Measurements from ENCODE around the gene SLC35A4. TPM values are rescaled to one million over a fixed set of nuclear protein-coding genes. Genes with fewer than 3 reads are reported as not detected.

Gene SLC35A4
- total RNA-seq, 2 donors from 2014 or later: 61.8 to 107 TPM

- WGBS: 100% methylated on average over 1 of the region's 1 CpG
- no peak overlapping the region for H3K27ac ChIP-seq
- no peak for DNase-seq (ENCODE audit: low spot score)
- H3K36me3 ChIP-seq: no peaks in the 10 kb centered on the region
- no peak overlapping the region for H3K4me3 ChIP-seq
- no peak for TF ChIP-seq POLR2A (IDR thresholded peaks at IDR 0.05)
- TF ChIP-seq, protein P1, sequence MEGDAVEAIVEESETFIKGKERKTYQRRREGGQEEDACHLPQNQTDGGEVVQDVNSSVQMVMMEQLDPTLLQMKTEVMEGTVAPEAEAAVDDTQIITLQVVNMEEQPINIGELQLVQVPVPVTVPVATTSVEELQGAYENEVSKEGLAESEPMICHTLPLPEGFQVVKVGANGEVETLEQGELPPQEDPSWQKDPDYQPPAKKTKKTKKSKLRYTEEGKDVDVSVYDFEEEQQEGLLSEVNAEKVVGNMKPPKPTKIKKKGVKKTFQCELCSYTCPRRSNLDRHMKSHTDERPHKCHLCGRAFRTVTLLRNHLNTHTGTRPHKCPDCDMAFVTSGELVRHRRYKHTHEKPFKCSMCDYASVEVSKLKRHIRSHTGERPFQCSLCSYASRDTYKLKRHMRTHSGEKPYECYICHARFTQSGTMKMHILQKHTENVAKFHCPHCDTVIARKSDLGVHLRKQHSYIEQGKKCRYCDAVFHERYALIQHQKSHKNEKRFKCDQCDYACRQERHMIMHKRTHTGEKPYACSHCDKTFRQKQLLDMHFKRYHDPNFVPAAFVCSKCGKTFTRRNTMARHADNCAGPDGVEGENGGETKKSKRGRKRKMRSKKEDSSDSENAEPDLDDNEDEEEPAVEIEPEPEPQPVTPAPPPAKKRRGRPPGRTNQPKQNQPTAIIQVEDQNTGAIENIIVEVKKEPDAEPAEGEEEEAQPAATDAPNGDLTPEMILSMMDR (IDR thresholded peaks at IDR 0.05): no peak
- peaks cover 4% of the 10 kb centered on the region for H3K4me1 ChIP-seq (replicated peaks)
- H3K27me3 ChIP-seq (replicated peaks; ENCODE audit: insufficient read depth): no peaks in the 10 kb centered on the region
- intact Hi-C loops (cut with DNase I): no loop called here
- no peaks in the 10 kb centered on the region for H3K9me3 ChIP-seq
These were observed 5.9 kb downstream of the SLC35A4 start for GRCh38 chr5:140570488-140570887.

DNA sequence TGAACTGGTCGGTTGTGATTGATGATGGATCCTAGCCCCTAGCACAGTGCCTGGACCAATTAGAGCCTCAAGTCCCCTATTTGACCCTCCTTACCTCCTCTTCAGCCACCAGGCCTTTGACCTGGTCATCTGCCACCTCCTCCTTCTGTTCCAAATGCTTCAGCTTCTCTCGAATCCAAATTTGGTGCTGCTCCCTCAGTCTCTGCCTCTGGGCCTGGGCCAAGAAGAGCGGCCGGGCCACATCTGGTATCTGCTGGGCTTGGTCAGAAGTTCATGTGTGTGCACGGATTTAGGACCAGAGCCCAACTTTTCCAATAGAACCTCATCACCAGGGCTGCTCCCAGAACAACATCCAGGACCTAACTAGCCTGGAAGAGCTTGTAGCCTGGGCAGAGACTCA lies 6.5 kb downstream of the SLC35A4 start:
- DNase-seq (ENCODE audit: low spot score): no peak
- H3K27me3 ChIP-seq (replicated peaks; ENCODE audit: insufficient read depth): no peaks in the 10 kb centered on the region
- no peaks in the 10 kb centered on the region for H3K9me3 ChIP-seq
- no peak overlapping the region for H3K4me3 ChIP-seq
- 55% methylated on average over 5 of the region's 5 CpGs for WGBS
- H3K4me1 ChIP-seq (replicated peaks): no peaks in the 10 kb centered on the region
- intact Hi-C loops (cut with DNase I): no loop called here
- no peak overlapping the region for H3K27ac ChIP-seq
- H3K36me3 ChIP-seq: no peaks in the 10 kb centered on the region
- TF ChIP-seq POLR2AphosphoS5 (IDR thresholded peaks at IDR 0.05) (no peak), POLR2A (IDR thresholded peaks at IDR 0.05) (no peak)
- TF ChIP-seq, protein P1 (IDR thresholded peaks at IDR 0.05): no peak

GRCh38 chr5:140573683-140574082 lies 9.1 kb downstream of the SLC35A4 start:
- Histone ChIP-seq H3K27ac (no peak overlapping the region), H3K27me3 (replicated peaks; ENCODE audit: insufficient read depth) (no peaks in the 10 kb centered on the region), H3K9me3 (no peaks in the 10 kb centered on the region), H3K4me1 (replicated peaks) (no peaks in the 10 kb centered on the region), H3K4me3 (no peak overlapping the region), H3K36me3 (no peaks in the 10 kb centered on the region)
- intact Hi-C loops (cut with DNase I): no loop called here
- no peak for DNase-seq (ENCODE audit: low spot score)
- WGBS: 90% methylated on average over 7 of the region's 7 CpGs
- TF ChIP-seq POLR2A (IDR thresholded peaks at IDR 0.05) (no peak), POLR2AphosphoS5 (IDR thresholded peaks at IDR 0.05) (no peak)
- TF ChIP-seq, protein P1 (IDR thresholded peaks at IDR 0.05): no peak

GRCh38 chr5:140574165-140574564 lies 9.5 kb downstream of the SLC35A4 start:
- Histone ChIP-seq H3K36me3 (no peaks in the 10 kb centered on the region), H3K27ac (no peak overlapping the region), H3K4me1 (replicated peaks) (no peaks in the 10 kb centered on the region), H3K9me3 (no peaks in the 10 kb centered on the region), H3K27me3 (replicated peaks; ENCODE audit: insufficient read depth) (no peaks in the 10 kb centered on the region), H3K4me3 (no peak overlapping the region)
- DNase-seq (ENCODE audit: low spot score): no peak
- intact Hi-C loops (cut with DNase I): no loop called here
- TF ChIP-seq, protein P1 (IDR thresholded peaks at IDR 0.05): no peak
- TF ChIP-seq POLR2A (IDR thresholded peaks at IDR 0.05) (no peak), POLR2AphosphoS5 (IDR thresholded peaks at IDR 0.05) (no peak)
- WGBS: 49% methylated on average over 3 of the region's 3 CpGs

DNA sequence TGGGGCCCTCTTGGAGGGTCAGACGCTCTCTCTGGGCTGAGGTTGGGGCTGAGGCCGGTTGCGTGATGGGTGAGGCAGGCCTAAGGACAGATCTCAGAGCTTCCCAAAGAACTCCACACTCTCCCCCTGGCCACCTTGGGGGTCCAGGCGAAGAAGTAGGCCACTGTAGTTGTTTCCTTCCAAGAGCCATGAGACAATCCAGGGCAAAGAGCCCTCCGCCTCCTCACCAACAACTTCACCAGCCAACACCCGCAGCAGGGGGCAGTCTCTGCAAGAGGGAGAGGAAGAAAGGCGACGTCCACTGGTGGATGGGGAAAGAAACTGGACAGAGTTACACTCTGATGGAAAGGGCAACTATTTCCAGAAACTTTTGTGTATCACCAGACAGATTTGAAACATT lies 10.7 kb downstream of the SLC35A4 start:
- Histone ChIP-seq H3K36me3 (no peaks in the 10 kb centered on the region), H3K9me3 (no peaks in the 10 kb centered on the region), H3K27ac (no peak overlapping the region), H3K4me3 (no peak overlapping the region), H3K4me1 (replicated peaks) (no peaks in the 10 kb centered on the region), H3K27me3 (replicated peaks; ENCODE audit: insufficient read depth) (no peaks in the 10 kb centered on the region)
- peak; percentile 40 for DNase-seq (ENCODE audit: low spot score)
- intact Hi-C loops (cut with DNase I): no loop called here
- 81% methylated on average over 8 of the region's 8 CpGs for WGBS
- TF ChIP-seq POLR2AphosphoS5 (IDR thresholded peaks at IDR 0.05): no peak
- TF ChIP-seq, protein P1 (IDR thresholded peaks at IDR 0.05): peak in 3 of 4 experiments; percentile 21 to 43 (median 38)

Measured in prostate gland (tissue), 2 donors.